ENCODE data around the gene RARA. TPM values are rescaled to one million over a fixed set of nuclear protein-coding genes. Genes with fewer than 3 reads are reported as not detected.
"Not testable (repeated sequence)": the region's sequence is repeated elsewhere in the genome, so short reads cannot be mapped to it uniquely, and the experiment has no call there.

The RARA gene
- total RNA-seq, 1 donor from 2014 or later, result 7.2 TPM

DNA sequence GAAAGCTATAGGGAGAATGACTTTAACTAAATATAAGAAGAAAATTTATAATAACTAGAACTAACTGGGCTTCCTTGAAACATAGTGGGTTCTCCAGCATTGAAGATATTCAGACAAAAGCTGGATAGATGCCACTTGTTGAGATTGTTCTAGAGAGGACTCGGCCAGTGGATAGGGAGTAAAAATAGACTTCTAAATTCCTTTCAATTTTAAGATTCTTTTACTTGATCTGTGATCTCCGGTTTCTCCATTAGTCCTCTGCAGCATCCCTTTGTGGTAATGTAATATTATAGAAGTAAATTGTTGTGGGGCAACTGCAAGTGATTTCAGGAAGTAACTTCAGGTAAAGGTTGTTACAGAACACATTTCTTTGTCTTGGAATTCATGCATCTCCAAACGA lies 10.3 kb upstream of the RARA start:
- no peak for DNase-seq

GRCh38 chr17:40299159-40299757 lies 9.7 kb upstream of the RARA start:
- not testable (repeated sequence) for DNase-seq

DNA sequence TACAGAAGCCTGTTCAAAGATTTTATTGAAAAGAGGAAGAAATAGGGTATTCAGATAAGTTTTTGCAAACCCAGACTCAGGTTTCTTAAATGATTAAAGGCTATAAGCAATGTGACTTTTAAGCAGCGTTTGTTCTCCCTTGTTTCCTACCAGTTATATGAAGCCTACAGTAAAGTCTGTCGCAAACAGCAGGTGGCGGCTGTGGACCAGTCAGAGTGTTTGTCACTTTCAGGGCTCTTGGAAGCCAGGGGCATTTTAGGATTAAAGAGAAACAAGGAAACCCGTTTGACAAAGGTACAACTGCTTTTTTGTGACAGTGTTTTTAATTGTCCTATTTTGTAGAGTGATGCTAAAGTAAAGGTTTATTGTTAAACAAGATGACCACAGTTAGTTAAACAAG lies 7.7 kb upstream of the RARA start:
- no peak for DNase-seq

- DNase-seq, result no peak
Observed at GRCh38 chr17:40303009-40303657, 5.8 kb upstream of the RARA start.

GRCh38 chr17:40303708-40304551 lies 5.0 kb upstream of the RARA start:
- no peak for DNase-seq

DNA sequence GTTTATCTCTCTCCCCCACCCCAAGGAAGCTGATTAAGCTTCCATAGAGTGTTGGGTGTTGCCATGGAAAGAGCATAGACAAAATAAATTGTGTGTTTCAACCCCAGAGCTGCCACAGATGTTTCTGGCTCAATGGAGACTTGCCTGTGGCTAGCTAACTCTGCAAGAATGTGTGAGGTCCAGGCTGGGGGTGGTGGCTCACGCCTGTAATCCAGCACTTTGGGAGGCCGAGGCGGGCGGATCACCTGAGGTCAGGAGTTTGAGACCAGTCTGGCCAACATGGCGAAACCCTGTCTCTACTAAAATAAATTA lies 4.5 kb upstream of the RARA start:
- not testable (repeated sequence) for DNase-seq

DNA sequence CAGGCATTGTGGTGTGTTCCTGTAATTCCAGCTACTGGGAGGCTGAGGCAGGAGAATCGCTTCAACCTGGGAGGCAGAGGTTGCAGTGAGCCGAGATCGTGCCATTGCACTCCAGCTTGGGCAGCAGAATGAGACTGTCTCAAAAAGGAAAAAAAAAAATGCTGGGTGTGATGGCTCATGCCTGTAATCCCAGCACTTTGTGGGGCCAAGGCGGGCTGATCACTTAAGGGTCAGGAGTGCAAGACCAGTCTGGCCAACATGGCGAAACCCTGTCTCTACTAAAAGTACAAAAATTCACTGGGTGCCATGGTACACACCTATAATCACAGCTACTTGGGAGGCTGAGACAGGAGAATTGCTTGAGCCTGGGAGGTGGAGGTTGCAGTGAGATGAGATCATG lies 4.1 kb upstream of the RARA start:
- not testable (repeated sequence) for DNase-seq

DNA sequence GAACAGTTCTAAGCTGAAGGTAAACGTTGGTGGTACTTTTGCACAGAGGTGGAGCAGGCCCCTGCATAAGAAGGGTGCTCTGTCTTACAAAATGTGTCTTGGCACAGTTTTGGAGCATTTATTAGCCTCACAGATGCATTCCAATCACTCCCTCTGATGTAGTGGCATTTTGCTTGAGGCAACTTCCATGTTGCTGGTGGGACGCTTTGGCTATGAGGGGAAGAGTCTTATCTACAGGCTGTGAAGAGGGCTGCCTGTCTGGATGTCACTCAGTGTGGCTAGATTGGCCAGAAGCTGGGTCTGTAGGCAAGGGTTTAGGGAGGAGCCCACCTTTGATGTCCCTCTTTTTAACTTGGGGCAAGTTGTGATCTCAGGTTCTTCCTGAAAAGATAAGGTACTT lies 2.6 kb upstream of the RARA start:
- no peak for DNase-seq

DNA sequence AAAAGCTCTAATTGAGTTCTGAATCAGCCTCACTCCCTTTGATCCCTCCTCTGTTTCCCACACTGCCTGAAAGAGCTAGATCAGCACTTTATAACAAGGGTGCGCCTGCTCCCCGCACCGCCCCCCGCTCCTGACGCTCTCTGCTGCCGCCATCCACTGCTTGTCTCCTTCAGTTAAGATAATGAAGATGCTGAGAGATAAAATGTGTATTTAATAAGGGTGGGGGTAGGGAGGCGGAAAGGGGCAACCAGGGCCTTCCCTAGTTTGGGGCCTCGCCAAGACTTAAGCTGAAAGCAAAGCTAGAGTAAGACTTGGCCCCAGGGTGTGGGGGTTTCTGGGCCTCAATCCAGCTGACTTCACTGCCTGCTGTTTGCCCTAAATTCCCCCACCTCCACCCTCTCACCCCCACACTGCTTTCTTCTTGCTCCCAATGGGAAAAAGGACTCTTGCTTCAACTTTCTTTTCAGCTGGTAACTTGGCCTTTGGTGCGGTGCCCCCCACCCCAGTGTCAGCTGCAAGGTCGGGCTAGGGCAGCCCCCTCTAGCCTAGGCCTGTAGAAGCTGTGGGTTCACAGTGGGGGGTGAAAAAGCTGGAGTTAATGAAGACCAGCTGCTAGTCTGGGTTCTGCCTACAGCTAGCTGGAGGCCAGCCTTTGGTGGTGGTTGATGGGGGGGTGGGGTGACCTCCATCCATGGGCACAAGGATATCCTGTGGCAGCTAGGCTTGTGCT lies 1.8 kb upstream of the RARA start:
- no peak for DNase-seq

DNA sequence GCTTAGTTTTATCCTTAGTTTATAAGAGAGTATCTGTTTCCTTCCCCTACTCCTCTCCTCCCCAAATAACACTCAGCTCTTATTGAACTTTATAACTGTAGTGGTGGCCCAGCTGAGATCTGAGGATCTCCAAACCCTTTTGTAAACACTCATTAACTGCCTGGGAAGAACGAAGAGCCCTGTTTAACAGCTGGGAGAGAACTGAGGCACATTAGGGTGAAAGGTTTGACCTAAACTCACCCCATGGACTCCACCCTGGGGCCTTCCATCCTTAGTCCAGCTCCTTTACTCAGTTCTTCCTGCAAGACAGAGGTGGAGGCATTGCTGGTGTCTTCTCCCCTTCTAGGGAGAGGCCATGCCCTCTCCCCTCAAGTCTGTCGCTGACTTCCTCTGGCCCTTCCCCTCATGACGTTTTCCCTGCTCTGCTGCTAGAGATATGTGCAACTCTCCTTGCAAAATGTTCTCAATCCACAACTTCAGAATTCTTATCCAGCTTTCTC lies 1.2 kb upstream of the RARA start:
- DNase-seq, result no peak

- DNase-seq, result no peak
Observed at GRCh38 chr17:40309949-40310510, 1.1 kb downstream of the RARA start.

DNA sequence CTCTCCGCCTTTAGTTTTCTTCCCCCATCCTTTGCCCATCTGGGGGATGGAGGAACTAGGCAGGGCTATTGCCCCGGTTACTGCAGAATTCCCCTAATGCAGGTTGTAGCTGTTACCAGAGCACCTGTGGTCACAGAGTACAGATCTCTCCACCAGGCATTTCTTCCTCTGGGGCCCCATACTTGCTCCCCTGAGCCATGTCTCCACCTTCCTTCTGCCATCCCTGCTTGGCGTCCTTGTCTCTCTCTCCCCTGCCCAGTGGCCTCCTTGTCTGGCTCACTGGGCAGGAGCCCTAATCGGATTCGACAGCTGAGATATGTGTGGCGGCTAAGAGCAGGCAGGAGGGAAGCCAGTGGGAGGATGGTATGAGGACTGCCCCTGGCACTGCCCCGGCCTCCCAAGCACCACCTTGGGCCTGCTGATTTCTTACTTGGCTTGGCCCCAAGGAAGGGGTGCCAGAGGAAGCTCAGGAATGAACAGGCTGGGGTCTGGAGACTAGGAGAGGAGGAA lies 2.0 kb downstream of the RARA start:
- no peak for DNase-seq

DNA sequence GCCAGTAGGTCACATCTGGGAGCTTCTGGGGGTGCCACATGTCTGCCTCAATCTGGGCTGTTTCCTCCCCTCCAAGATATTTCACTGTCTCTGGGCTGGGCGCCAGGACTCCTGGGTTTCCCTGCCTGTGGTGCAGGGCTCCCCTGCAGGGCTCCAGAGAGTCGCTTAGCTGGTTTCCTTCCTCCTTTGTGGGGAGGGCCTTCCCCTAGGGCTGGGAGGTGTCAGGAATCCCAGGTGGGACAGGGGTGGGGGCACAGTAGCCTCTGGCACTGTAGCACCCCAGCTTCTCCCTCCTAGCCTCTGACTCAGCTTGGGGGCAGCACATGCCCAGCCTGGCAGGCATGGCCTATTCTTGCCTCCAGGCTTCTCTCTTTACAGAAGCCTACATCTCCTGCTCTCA lies 2.6 kb downstream of the RARA start:
- no peak for DNase-seq

DNA sequence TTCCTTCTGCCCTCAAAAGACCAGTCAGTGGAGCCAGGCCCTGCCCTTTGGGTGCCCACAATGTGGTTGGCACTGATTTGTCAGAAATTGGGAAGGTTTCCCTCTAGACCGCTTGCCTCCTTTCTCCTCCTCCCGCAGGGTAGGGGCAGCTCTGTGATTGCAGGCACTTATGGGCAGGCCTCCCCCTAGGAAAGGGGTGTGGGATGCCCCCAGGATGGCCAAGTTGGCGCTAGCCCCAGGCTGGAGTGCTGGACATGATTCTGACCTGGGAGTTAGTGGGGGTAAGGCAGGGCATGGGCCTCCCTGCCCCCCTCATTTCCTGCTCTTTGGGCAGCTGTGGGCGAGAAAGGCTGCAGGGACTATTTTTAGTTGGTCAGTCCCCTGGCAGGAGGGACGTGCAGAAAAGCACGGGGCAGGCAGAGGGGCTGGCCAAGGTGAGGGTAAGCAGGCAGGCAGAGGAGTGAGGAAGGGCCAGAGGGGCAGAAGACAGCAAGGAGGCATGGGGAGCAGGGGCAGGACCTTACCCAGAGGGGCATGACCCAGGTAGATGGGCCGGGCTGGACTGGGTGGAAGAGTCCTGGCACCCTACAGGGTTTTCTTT lies 3.3 kb downstream of the RARA start:
- DNase-seq, result no peak

DNA sequence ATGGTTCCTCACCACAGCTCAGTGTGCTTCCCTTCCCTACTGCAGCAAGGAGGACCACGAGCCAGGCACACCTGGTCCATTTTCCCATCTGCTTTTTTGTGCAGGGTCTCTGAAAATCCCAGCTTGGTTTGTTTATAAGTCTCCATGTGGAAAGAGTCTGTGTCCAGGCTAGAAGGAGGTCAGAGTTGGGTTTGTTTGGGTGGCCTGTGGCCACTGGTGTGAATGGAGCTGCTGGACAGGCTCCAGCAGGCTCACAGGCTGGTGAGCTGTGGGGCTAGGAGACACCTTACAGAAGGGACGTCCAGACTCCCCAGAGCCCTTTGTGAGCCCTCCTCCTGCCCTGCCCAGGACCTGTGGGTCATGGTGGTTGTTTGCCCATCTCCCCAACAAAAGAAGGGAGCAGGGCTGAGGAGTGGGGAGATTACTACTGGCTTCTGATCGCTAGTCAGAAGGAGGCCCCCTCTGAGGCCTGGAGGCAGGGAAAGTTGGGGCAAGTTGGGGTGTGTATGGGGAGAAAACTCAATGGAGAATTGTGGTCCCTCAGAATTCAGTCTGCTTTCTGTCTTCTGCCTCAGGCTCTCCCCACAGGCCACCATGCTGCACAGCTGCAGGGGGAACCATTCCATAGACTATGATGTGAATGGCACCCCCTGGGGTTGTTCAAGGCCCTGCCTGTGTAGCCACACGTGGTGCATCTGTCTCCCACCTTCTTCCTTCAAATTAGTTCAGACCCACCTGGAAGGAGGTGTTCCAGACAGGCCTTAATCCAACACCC lies 4.1 kb downstream of the RARA start:
- DNase-seq, result no peak

DNA sequence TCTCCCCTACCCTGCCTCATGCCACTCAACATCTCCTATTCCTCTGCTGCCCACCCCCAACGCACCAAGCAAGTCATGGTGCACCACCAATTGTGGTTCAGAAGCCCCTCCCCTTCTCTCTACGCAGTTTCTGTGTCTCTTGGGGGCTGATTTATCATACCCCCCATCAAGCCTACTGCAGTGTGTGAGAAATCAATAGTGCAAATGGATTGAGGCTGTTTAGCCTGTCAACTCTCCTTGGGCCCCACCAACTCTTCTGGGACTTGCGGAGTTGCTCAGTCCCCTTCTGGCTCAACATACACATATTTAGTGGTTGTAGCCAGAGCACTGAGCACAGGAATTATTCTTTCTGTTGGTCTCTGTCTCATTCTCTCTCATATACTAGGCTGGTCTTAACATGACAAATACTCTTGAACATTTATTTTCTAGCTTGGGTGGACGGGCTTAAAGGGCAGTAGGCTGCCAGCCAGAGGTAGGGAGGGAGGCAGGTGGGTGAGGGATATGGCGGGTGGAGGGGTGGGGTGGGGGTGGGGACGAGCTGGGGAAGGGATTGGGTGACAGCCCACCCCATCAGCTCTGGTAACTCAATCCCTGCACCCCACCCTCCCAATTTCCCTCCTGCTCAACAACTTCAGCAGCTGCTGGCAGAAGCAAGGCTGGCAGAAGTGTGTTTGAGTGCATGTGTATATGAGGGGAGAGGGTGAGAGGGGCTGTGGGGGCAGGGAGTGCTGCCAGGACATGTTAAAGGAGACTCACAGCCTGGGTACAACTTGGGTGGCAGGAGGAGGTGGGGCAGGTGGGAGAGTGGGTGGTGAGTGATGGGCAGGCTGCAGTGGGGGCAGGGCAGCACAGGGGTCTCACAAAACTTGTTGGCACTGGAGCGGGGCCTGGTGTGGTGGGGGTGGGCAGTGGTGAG lies 4.9 kb downstream of the RARA start:
- DNase-seq, result no peak

DNA sequence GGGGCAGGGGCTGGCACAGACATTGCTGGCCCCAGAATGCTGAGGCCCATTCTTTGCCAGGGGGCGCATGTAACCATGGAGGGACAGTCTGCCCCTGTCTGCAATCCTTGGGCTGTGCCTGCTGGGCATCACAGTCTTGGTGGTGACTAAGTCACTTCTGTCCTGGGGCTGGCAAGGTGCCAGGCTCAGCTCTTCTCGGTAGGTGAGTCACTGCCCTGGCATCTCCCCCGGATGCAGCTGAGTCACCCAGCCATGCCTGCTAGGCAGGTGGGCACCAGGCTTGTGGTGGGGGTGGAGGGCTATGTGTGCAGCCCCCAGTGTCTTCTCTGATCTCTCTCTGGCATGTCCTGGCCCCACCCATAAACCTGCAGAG lies 5.6 kb downstream of the RARA start:
- DNase-seq, result peak; percentile 78

- no peak for DNase-seq
Observed at GRCh38 chr17:40315206-40315605, 6.2 kb downstream of the RARA start.

GRCh38 chr17:40315678-40316570 lies 6.9 kb downstream of the RARA start:
- no peak for DNase-seq

All from occipital lobe (tissue), 2 donors.